Neuronal stem cell (in vitro differentiated cells): ENCODE data around the gene TCEANC2.
"Not testable (repeated sequence)": the region's sequence is repeated elsewhere in the genome, so short reads cannot be mapped to it uniquely, and the experiment has no call there.

Experiments used
- DNase-seq: peaks from one replicate; pipeline ENCODE4 v3.0.0-alpha.2; 2013; ENCODE audit warnings: low spot score
- H2AFZ ChIP-seq: one replicate; pipeline ENCODE4 v1.6.1; 2013; ENCODE audit warnings: mild to moderate bottlenecking, low read length, inconsistent platforms
- H2AK5ac ChIP-seq: 2 replicates; pipeline ENCODE4 v1.6.1; 2013; ENCODE audit warnings: low read depth, mild to moderate bottlenecking, inconsistent platforms, low read length, moderate library complexity, mixed read lengths
- H2BK120ac ChIP-seq: 2 replicates; pipeline ENCODE4 v1.6.1; 2013; ENCODE audit warnings: low read depth, mild to moderate bottlenecking, inconsistent platforms, low read length, moderate library complexity, mixed read lengths
- H2BK12ac ChIP-seq: one replicate; pipeline ENCODE4 v1.6.1; 2013; ENCODE audit warnings: low read length, inconsistent platforms
- H2BK15ac ChIP-seq: 2 replicates; pipeline ENCODE4 v1.6.1; 2013; ENCODE audit warnings: mild to moderate bottlenecking, low read length, inconsistent platforms, mixed read lengths
- H2BK5ac ChIP-seq: one replicate; pipeline ENCODE4 v1.6.1; 2013; ENCODE audit warnings: inconsistent platforms, mild to moderate bottlenecking, low read length, moderate library complexity
- H3K14ac ChIP-seq: one replicate; pipeline ENCODE4 v1.6.1; 2013; ENCODE audit warnings: low read length, inconsistent platforms
- H3K18ac ChIP-seq: 2 replicates; pipeline ENCODE4 v1.6.1; 2013; ENCODE audit warnings: low read length, inconsistent platforms
- H3K23ac ChIP-seq: 2 replicates; pipeline ENCODE4 v1.6.1; 2013; ENCODE audit warnings: low read depth, mild to moderate bottlenecking, mixed read lengths, low read length, inconsistent platforms; ENCODE audit not compliant: poor library complexity
- H3K27ac ChIP-seq: replicated peaks from 3 replicates; pipeline ENCODE4 v1.5.1; 2013; ENCODE audit warnings: low read length, inconsistent platforms
- H3K27me3 ChIP-seq, 3 experiments: 2 replicates each; pipeline ENCODE4 v1.6.1; 2013; ENCODE audit warnings: low read length in 3 of 3, mild to moderate bottlenecking in 2 of 3, inconsistent platforms in 1 of 3, low read depth in 1 of 3, mixed read lengths in 1 of 3, moderate library complexity in 1 of 3; ENCODE audit not compliant: control insufficient read depth in 3 of 3, insufficient read depth in 3 of 3
- H3K36me3 ChIP-seq, 2 donors: replicated peaks in 1 of 2; 2 replicates each; pipeline ENCODE4 v1.6.1; 2013; ENCODE audit warnings: low read length in 2 of 2; ENCODE audit not compliant: control insufficient read depth in 2 of 2, insufficient read depth in 2 of 2
- H3K4ac ChIP-seq: 2 replicates; pipeline ENCODE4 v1.6.1; 2013; ENCODE audit warnings: inconsistent platforms, mild to moderate bottlenecking, low read length, moderate library complexity
- H3K4me1 ChIP-seq, 2 donors: 1 replicate in 1 of 2; 2 replicates in 1 of 2; pipeline ENCODE4 v1.6.1; 2013; ENCODE audit warnings: low read length in 2 of 2, low read depth in 1 of 2; ENCODE audit not compliant: control insufficient read depth in 2 of 2, insufficient read depth in 1 of 2
- H3K4me2 ChIP-seq: one replicate; pipeline ENCODE4 v1.6.1; 2013; ENCODE audit warnings: mild to moderate bottlenecking, low read length, inconsistent platforms; ENCODE audit not compliant: insufficient read depth, poor library complexity, severe bottlenecking
- H3K4me3 ChIP-seq, 2 donors: 2 replicates each; pipeline ENCODE4 v1.5.1; 2013; ENCODE audit warnings: low read length in 2 of 2, mild to moderate bottlenecking in 2 of 2, inconsistent platforms in 1 of 2, moderate library complexity in 1 of 2
- H3K79me1 ChIP-seq: one replicate; pipeline ENCODE4 v1.6.1; 2013; ENCODE audit warnings: low read depth, mild to moderate bottlenecking, inconsistent platforms, low read length, moderate library complexity
- H3K9ac ChIP-seq: one replicate; pipeline ENCODE4 v1.6.1; 2013; ENCODE audit warnings: mild to moderate bottlenecking, low read depth, low read length, inconsistent platforms; ENCODE audit not compliant: poor library complexity
- H3K9me3 ChIP-seq, 2 donors: replicated peaks in 1 of 2; 2 replicates each; pipeline versions ENCODE3 to v1.6.1; 2013; ENCODE audit warnings: low read length in 2 of 2, mild to moderate bottlenecking in 2 of 2, inconsistent platforms in 1 of 2, low read depth in 1 of 2, mixed read lengths in 1 of 2, moderate library complexity in 1 of 2; ENCODE audit not compliant: control insufficient read depth in 2 of 2, insufficient read depth in 1 of 2
- H4K8ac ChIP-seq: one replicate; pipeline ENCODE4 v1.6.1; 2013; ENCODE audit warnings: low read depth, mild to moderate bottlenecking, inconsistent platforms, low read length, moderate library complexity
- H4K91ac ChIP-seq: one replicate; pipeline ENCODE4 v1.6.1; 2013; ENCODE audit warnings: low read length, low read depth, mild to moderate bottlenecking, inconsistent platforms; ENCODE audit not compliant: poor library complexity
- WGBS, 2 donors: extraction: QIAGEN DNeasy Blood & Tissue Kit; methylation state at CpG; one replicate each; pipeline ENCODE4 v1.1.7; 2013; ENCODE audit warnings: missing lambda C conversion rate in 2 of 2, mixed read lengths in 1 of 2; ENCODE audit not compliant: insufficient read length in 2 of 2, insufficient replicate concordance in 1 of 2; ENCODE audit errors: extremely low coverage in 2 of 2; 5-methylcytosine and 5-hydroxymethylcytosine counted together

The TCEANC2 gene

DNA sequence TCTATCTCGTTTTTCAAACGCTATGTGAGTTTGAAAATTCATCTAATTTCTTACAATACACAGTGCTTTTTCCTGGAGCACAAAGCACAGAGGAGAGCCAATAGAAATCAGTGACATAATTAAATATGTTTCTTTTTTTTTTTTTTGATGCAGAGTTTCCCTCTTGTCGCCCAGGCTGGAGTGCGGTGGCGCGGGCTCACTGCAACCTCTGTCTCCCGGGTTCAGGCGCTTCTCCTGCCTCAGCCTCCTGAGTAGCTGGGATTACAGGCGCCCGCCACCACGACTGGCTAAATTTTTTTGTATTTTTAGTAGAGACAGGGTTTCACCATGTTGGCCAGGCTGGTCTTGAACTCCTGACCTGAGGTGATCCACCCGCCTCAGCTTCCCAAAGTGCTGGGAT is 3.0 kb upstream of the TCEANC2 start:
- not testable (repeated sequence) for H2AK5ac ChIP-seq, H3K9ac ChIP-seq, H3K4me1 ChIP-seq, H3K14ac ChIP-seq, H2BK15ac ChIP-seq, H2BK5ac ChIP-seq, H3K9me3 ChIP-seq, H3K23ac ChIP-seq, H4K91ac ChIP-seq, H2AFZ ChIP-seq, H4K8ac ChIP-seq, H3K4me2 ChIP-seq, H3K4me3 ChIP-seq, H3K27me3 ChIP-seq, H3K27ac ChIP-seq, DNase-seq, H2BK12ac ChIP-seq, H3K4ac ChIP-seq, H3K79me1 ChIP-seq, H2BK120ac ChIP-seq, H3K18ac ChIP-seq, H3K36me3 ChIP-seq
- WGBS, 2 donors = no CpG with 5 or more reads among the region's 12 CpGs

DNA sequence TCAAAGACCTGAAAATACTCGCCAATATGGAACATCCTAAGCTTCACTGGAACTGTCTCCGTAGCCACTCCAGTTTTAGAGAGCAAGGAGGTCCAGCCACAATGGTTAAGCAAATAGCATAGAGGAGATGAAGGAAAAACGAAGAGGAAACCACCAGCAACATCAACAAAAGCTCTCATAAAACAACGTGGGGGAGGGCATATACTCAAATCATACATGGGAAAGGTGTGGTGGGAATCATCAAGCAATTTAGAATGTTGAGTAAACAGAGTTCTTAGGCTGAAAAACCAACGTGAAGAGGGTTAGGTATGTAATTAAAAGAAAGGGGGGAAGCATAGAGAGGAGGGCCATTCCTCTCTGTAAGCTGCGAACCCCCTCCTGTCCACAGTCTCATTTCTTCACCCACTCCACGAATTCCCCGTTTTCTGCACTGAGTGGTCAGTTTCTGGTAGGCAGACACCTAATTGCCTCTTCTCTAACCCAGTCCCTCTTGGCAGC is 1.4 kb upstream of the TCEANC2 start:
- Histone ChIP-seq H2BK12ac (no peak overlapping the region), H2AK5ac (no peak overlapping the region), H3K27ac (peak overlapping the region; percentile 95), H3K4me2 (peak overlapping the region; percentile 64), H3K4ac (no peak overlapping the region), H3K27me3 (no peaks in the 10 kb centered on the region), H3K4me1 (peaks cover 2 to 4% of the 10 kb centered on the region in 2 donors), H4K91ac (no peak overlapping the region), H3K9ac (peak overlapping the region; percentile 95), H3K36me3 (no peaks in the 10 kb centered on the region), H3K23ac (no peak overlapping the region), H2BK5ac (no peak overlapping the region), H4K8ac (no peak overlapping the region), H3K14ac (no peak overlapping the region), H3K79me1 (peaks cover 4% of the 10 kb centered on the region), H3K18ac (no peak overlapping the region), H2BK120ac (no peak overlapping the region), H3K4me3 (peak overlapping the region; percentile 67 to 93), H2BK15ac (no peak overlapping the region), H2AFZ (peak overlapping the region; percentile 76), H3K9me3 (no peaks in the 10 kb centered on the region)
- DNase-seq = no peak
- no CpG with 5 or more reads among the region's 8 CpGs for WGBS, 2 donors

DNA sequence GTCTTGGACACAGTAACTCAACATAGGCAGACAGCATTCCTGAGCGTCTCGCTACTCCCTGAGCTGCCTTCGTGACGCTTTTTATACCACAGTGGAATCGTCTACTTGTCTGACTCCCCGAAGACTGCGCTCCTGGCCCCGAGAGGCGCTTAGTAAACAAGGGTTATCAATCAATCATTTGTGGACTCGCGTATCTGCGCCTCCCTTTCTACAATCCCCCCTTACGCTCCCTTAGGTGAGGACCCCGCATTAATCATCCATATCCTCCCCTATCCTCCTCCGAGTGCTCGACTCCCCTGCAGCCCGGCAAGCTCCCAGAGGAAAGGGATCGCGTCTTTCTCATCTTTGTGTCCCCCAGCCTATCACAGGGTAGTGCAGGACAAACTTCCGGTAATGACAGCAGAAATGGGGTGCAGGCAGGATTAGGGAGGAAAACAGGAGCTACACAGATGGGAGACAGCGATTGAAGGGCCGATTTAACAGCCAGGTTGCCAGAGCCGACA is 926 bp upstream of the TCEANC2 start:
- H2BK120ac ChIP-seq = peak overlapping the region; percentile 34
- peak overlapping the region; percentile 64 for H3K4me2 ChIP-seq
- no peak overlapping the region for H4K91ac ChIP-seq
- peak overlapping the region; percentile 95 for H3K9ac ChIP-seq
- no CpG with 5 or more reads among the region's 23 CpGs for WGBS, 2 donors
- DNase-seq = peak; percentile 27
- H2BK15ac ChIP-seq = peak overlapping the region; percentile 70
- H3K14ac ChIP-seq = no peak overlapping the region
- H4K8ac ChIP-seq = no peak overlapping the region
- peak overlapping the region; percentile 92 for H3K18ac ChIP-seq
- peak overlapping the region; percentile 23 for H2AK5ac ChIP-seq
- H3K4me1 ChIP-seq = peaks cover 2 to 4% of the 10 kb centered on the region in 2 donors
- no peak overlapping the region for H2BK12ac ChIP-seq
- no peaks in the 10 kb centered on the region for H3K36me3 ChIP-seq
- peaks cover 2% of the 10 kb centered on the region for H3K79me1 ChIP-seq
- peak overlapping the region; percentile 97 for H2BK5ac ChIP-seq
- no peaks in the 10 kb centered on the region for H3K27me3 ChIP-seq
- H2AFZ ChIP-seq = peak overlapping the region; percentile 76
- H3K23ac ChIP-seq = peak overlapping the region; percentile 82
- H3K4me3 ChIP-seq = peak overlapping the region; percentile 67 to 93
- no peaks in the 10 kb centered on the region for H3K9me3 ChIP-seq
- no peak overlapping the region for H3K4ac ChIP-seq
- H3K27ac ChIP-seq = peak overlapping the region; percentile 95

DNA sequence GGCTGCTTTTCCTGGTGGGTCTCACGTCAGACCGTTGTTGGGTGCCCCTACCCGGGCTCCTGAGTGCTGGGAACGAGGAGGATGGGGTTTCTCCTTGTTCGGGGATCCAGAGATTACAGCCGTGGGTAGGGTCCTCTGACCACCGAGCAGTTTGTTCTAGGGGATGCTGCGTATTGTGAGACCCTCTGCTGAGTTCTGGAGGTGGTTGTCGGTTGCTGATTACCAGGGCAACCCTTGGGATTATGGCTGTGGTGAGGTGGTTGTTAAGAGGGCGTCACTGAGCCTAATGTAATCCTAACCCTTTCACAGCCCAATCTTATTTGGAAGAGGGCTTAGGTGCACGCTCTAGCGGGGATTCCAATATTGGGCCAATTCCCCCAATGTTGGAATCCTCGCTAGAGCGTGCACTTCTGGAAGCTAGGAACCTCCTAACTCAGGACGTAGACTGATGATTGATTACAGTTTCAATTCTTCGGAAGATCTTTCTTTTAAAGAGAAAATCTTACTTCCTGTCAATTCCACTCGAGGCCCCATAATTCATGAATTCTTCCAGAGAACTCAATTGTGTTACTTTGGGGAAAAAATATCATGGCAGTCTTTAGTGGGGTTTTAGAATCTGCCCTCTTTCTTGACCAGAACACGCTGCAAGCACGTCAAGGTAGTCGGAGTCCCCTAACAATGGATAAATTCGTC is 483 bp downstream of the TCEANC2 start:
- Histone ChIP-seq H2BK15ac (no peak overlapping the region), H4K91ac (no peak overlapping the region), H3K27me3 (no peaks in the 10 kb centered on the region), H2AFZ (peak overlapping the region; percentile 94), H3K23ac (peak overlapping the region; percentile 82), H3K27ac (peak overlapping the region; percentile 72), H3K9ac (peak overlapping the region; percentile 68), H3K4me1 (peaks cover 2 to 4% of the 10 kb centered on the region in 2 donors), H3K14ac (no peak overlapping the region), H3K79me1 (no peaks in the 10 kb centered on the region), H2BK120ac (no peak overlapping the region), H3K4me3 (peak overlapping the region; percentile 67 to 89), H3K4ac (no peak overlapping the region), H2AK5ac (no peak overlapping the region), H3K36me3 (no peaks in the 10 kb centered on the region), H2BK12ac (no peak overlapping the region), H4K8ac (no peak overlapping the region), H3K9me3 (no peaks in the 10 kb centered on the region), H2BK5ac (no peak overlapping the region), H3K18ac (peak overlapping the region; percentile 92), H3K4me2 (peak overlapping the region; percentile 63)
- no peak for DNase-seq
- no CpG with 5 or more reads among the region's 21 CpGs for WGBS, 2 donors
